NB4 (cell line): ENCODE results near the gene PKD2.

Experiments
- CTCF ChIP-seq: IDR thresholded peaks from one replicate; pipeline ENCODE4 v1.5.1; 2012; ENCODE audit warnings: low read depth, low read length
- MAX ChIP-seq: IDR thresholded peaks from 2 replicates; pipeline ENCODE4 v1.6.1; 2011; ENCODE audit warnings: low read depth, low read length
- POLR2A ChIP-seq: IDR thresholded peaks from 2 replicates; pipeline ENCODE4 v1.6.1; 2011; ENCODE audit warnings: mild to moderate bottlenecking; ENCODE audit not compliant: insufficient read length; ENCODE audit errors: extremely low read depth

GRCh38 chr4:88104902-88105610 lies 97.6 kb downstream of the PKD2 start:
- TF ChIP-seq POLR2A = no peak
- no peak for TF ChIP-seq CTCF
- TF ChIP-seq MAX = no peak
